ENCODE data around the gene PCBD2.

PCBD2 gene

DNA sequence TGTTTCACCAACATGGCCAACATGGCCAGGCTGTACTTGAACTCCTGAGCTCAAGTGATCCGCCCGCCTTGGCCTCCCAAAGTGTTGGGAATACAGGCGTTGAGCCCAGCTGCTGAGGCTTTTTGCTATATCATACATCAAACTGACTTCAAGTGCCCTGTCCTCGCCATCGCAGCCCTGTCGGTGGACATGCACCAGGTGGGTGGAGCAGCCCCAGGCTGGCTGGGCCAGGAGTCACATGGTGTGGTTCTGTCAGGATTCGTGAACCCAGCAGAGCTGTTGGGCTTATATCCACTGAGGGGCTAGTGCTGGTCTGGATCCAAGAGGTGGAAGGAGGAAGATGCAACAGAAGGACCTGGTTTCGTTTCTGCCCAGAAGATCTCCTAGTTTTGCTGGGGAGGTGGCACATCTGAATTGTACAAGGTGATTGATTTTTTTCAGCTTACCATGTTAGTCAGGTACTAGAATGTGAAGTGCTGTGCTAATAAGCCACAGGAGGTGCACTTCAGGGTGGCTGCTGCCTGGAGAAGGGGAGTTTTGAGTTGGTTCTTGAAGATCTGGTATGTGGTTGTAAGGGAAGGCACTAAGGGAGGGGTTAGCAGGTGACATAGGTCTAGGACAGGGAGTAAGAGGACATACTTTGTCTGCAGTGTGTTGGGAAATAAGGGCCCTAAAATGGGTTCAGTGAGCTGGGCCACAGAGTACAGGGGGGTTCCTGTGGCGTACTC is 16.1 kb downstream of the PCBD2 start:
- TF ChIP-seq, protein P1, sequence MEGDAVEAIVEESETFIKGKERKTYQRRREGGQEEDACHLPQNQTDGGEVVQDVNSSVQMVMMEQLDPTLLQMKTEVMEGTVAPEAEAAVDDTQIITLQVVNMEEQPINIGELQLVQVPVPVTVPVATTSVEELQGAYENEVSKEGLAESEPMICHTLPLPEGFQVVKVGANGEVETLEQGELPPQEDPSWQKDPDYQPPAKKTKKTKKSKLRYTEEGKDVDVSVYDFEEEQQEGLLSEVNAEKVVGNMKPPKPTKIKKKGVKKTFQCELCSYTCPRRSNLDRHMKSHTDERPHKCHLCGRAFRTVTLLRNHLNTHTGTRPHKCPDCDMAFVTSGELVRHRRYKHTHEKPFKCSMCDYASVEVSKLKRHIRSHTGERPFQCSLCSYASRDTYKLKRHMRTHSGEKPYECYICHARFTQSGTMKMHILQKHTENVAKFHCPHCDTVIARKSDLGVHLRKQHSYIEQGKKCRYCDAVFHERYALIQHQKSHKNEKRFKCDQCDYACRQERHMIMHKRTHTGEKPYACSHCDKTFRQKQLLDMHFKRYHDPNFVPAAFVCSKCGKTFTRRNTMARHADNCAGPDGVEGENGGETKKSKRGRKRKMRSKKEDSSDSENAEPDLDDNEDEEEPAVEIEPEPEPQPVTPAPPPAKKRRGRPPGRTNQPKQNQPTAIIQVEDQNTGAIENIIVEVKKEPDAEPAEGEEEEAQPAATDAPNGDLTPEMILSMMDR (IDR thresholded peaks at IDR 0.05; ENCODE audit: borderline replicate concordance, insufficient read depth, low read depth, low read length) = no peak
- no peak overlapping the region for H3K4me3 ChIP-seq (ENCODE audit: low read depth, low read length)

DNA sequence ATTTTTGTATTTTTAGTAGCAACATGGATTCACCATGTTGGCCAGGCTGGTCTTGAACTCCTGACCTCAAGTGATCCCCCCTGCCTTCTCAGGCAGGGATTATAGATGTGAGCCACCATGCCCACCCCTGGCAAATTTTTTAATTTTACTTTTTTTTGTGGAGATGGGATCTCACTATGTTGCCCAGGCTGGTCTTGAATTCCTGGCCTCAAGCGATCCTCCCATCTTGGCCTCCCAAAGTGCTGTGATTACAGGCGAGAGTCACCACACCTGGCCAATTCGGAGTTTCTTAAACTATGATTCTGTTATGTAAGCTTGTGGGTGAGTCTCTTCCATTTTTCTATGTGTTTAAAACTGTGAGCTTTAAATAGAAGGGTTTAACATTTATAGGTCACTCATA is 27.6 kb downstream of the PCBD2 start:
- TF ChIP-seq, protein P1 (IDR thresholded peaks at IDR 0.05; ENCODE audit: borderline replicate concordance, insufficient read depth, low read depth, low read length) = no peak
- no peak overlapping the region for H3K4me3 ChIP-seq (ENCODE audit: low read depth, low read length)

DNA sequence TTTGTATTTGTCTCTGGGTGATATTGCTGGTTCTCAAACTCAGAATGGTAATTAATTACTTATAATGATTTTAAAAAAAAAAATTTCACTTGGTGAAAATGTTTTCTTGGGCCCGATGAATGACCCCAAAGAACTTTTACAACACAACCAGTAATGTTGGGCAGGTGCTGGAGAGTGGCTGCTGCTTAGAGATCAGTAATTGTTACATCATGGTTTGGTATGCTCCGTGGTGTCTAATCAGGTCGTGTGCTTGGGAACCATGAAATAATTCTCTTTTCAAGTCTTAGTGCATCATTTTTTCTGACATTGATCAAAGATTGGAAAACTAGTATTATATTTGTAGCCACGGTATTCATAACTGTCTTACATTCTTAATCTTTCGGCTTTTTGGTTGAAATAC is 29.3 kb downstream of the PCBD2 start:
- TF ChIP-seq, protein P1 (IDR thresholded peaks at IDR 0.05; ENCODE audit: borderline replicate concordance, insufficient read depth, low read depth, low read length) = no peak
- H3K4me3 ChIP-seq (ENCODE audit: low read depth, low read length) = no peak overlapping the region

DNA sequence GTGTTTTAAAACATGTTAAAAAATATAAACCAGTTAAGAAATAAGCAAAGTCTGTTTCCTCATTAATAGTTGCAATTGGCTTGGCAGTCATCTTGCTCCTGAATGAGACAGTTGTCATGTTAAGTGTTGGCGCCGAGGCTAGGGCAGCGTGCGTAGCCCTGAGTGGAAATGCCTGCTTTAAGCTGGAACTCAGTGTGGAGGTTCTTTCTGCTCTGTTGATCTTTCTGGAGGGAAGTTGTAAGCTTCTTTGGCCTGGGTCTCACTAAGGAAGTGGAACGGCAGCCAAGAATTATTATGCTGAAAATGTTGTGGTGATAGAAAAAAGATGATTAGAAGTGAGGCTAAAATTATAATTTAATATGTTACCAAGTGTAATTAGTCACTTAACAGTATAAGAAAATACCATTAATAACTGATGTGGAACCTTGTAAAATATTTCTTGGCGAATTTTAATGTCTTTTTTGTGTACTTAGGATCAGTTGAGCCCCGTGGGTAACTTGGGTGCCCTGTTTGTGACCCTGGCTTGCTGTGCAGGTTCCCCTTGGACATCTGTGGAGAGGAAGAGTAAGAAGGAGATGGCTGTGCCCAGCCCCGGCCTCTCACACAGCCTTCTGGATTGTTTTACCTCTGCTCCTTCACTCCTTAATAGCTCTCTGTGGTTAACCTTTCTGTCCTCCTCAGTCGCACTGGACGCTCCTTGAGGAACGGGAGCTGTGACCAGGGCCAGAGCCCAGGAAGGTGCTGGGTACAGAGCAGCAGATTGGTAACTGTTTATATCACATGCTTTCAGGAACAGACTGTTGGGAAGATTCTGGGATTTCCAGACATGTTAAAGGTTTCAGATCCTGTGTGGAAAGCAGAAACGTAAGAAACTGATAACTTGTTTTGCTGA is 31.0 kb downstream of the PCBD2 start:
- H3K4me3 ChIP-seq (ENCODE audit: low read depth, low read length) = no peak overlapping the region
- TF ChIP-seq, protein P1 (IDR thresholded peaks at IDR 0.05; ENCODE audit: borderline replicate concordance, insufficient read depth, low read depth, low read length) = no peak

DNA sequence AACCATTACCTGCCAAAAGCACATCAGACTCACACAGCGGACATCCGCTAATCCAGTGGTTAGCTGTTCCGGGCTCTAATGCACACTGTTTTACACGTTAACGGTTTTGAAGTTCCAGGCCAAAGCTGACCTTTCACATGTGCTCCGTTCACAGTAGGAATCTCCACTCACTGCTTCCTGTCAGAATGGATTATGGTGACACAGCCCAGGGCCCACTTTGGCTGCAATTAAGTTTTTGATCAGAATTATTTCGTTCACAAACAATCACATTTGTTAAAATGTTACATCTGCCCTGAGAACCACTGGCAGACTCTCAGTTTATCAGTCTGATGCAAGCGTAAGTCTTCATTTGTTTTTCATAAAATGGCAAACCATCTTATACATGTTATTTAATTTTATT is 32.6 kb downstream of the PCBD2 start:
- TF ChIP-seq, protein P1 (IDR thresholded peaks at IDR 0.05; ENCODE audit: borderline replicate concordance, insufficient read depth, low read depth, low read length) = no peak
- no peak overlapping the region for H3K4me3 ChIP-seq (ENCODE audit: low read depth, low read length)

DNA sequence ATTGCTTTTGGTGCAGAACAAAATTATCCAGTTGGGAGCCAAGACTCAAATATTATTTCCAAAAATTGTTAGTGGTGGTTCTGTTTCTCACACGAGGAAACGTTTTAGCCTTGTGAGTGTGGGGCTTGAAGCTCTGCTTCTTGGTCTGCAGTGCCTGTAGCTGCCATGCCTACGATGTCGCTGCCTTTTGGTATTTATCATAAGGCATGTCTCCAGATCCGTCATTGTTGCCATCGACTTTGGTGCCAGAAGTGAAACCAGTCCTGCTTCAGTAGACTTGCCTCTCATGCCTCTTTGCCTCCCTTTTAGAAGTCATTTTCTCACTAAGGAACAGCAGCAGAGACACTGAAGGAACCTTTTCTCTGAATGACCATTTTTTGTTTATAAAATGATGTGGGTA is 33.1 kb downstream of the PCBD2 start:
- no peak overlapping the region for H3K4me3 ChIP-seq (ENCODE audit: low read depth, low read length)
- TF ChIP-seq, protein P1 (IDR thresholded peaks at IDR 0.05; ENCODE audit: borderline replicate concordance, insufficient read depth, low read depth, low read length) = no peak

Measured in GM12875 (cell line).